Left renal cortex interstitium (tissue), 4 donors: ENCODE results near the gene TNFRSF4. TPM values are rescaled to one million over a fixed set of nuclear protein-coding genes. Genes with fewer than 3 reads are reported as not detected.

ENCODE experiments used
- DNase-seq, 4 donors: peaks; one replicate each; pipeline ENCODE4 v3.0.0-alpha.2; 2013; ENCODE audit warnings: low read depth in 4 of 4, low spot score in 2 of 4, missing footprints in 1 of 4
- polyA plus RNA-seq, 4 donors: library from polyadenylated mRNA; unstranded; fragments of 120-200 nt; gene quantifications; one replicate each; pipeline ENCODE4 v1.2.1, GENCODE V29; 2013; ENCODE audit not compliant: insufficient read length in 4 of 4

TNFRSF4 gene
- polyA plus RNA-seq, 4 donors: 1.7 to 3.1 (median 2.0) TPM

- DNase-seq: no peak
Observed at GRCh38 chr1:1220197-1220596, 6.2 kb upstream of the TNFRSF4 start.

GRCh38 chr1:1219341-1219740 is 5.4 kb upstream of the TNFRSF4 start:
- no peak for DNase-seq

DNA sequence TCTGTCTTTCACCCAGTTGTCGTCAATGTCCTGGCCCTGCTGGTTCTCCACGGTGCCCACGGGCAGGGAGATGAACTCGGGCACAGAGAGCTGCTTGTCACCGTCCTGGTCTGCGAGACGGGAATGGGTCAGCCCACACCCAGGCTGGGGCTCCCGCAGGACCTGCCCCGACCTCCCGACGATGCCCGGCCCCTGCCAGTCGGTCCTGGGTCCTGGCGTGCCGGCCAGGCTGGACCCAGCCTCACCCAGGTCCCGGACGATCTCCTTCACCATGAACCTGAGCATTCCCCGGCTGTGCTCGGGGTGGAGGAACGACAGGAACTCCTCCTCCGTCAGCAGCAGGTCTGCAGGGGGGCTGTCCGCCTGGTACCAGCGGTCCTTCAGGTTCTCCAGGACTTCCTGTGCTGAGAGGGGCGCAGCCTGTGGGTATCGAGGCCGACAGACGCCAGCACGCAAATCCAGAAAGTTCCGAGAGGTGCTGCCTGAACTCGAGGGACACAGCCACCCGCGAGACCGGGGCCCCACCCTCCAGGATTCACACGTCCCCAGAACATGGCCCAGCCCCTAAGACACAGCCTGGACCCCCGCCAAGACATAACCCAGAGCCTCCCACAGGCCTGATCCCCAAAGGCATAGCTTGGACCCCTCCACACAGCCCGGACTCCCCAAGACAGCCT is 4.7 kb upstream of the TNFRSF4 start:
- no peak for DNase-seq

- DNase-seq: no peak
Observed at GRCh38 chr1:1217621-1218523, 3.9 kb upstream of the TNFRSF4 start.

DNA sequence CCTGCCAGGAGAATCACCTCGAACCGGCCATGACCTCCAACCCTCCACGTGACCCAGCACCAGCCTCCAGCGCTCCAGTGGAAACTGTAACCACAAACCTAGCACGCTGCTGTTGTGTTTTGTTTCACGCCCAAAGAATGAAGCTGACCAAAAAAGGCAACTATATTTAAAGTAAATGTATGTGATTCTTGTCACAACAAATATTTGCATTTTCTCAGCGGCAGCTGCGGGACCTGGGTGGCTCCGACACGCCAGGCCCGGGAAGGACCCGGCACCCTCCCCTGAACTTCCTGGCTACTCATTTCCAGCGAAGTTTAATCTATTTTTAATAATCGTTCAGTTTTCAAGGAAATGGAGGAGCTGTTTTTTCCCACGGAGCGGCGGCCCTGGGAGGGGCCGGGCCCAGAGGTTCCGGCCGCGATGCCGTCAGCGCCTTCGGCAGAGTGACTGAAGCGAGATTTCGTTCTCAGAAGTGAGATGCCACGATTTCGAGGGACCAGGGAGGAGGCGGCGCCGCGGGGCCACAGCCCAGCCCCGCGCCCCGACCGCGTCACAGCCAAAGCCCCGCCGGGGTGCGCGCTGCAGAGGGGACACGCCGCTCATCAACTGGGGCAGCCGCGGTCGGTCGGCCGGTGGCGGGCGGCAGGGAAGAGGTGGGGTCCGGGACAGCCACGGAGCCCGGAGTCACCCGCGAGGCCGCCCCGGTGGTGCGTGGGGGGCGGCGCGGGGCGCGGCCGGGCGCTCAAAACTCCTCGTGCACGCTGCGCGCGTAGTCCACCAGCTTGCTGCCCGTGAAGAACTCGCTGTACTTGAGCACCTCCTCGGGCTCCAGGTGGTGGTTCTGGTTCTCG is 3.0 kb upstream of the TNFRSF4 start:
- no peak for DNase-seq

GRCh38 chr1:1215881-1216605 is 2.1 kb upstream of the TNFRSF4 start:
- DNase-seq: no peak

GRCh38 chr1:1215080-1215676 is 1.2 kb upstream of the TNFRSF4 start:
- DNase-seq: no peak

DNA sequence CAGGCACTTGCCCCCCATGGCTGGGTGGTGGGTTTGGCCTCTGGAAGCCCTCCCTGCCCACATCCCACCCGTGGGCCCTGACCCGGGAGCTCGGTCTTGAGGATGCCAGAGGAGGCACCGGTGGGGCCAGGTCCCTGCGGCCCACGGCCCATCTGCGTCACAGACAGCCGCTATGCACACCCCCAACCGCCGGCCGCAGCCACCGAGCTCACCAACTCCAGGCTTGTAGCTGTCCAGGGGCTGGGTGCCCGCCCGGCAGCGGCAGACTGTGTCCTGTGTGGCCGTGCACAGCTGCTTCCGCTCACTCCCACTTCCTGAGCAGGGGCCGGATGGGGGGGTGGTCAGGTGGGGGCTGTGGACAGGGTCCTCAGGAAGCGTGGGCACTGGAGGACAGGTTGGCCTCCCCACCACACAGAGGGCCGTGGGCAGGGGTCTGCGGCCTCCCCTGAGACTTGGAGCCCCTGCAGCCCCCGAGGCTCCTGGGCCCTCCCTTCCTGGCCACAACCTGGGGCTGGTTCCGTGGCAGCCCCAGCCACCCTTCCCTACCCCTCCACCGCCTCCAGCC is 1.1 kb downstream of the TNFRSF4 start:
- DNase-seq: no peak

DNA sequence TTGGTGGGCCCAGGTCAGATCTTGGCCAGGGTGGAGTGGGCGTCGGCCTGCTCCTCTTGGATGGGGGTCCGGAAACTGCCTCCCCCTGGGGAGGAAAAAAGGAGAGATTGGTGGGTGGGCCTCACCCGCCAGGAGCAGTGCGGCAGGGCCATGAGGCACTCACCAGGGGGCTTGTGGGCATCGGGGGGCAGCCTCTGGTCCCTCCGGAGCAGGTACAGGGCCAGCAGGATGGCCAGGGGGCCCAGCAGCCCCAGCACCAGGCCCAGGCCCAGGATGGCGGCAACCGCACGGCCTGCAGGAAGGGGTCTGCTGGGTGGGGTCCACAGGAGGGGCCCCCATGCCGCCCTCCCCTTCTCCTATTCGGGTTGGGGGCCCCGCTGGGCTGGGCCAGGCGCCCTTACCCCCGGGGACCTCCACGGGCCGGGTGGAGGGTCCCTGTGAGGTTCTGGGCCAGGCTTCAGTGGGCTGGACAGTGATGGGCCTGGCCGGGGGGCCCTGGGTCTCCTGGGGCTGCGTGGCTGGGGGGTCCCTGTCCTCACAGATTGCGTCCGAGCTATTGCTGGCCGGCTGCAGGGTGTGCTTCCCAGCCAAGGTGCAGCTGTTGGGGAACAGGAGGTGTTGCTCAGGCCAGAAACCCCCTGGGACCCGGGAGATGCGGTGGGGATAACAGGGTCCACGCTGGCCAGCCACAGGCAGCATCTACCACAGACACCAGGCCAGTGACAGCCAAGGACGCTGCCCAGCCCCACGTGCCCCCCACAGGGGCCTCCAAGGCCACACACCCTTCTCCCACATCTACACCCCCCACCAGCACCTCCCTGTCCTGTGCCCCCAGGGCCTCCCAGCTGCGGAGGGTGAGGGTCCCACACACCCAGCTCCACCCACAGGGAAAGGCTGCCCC is 2.2 kb downstream of the TNFRSF4 start:
- no peak for DNase-seq

GRCh38 chr1:1210726-1211540 is 3.0 kb downstream of the TNFRSF4 start:
- no peak for DNase-seq

DNA sequence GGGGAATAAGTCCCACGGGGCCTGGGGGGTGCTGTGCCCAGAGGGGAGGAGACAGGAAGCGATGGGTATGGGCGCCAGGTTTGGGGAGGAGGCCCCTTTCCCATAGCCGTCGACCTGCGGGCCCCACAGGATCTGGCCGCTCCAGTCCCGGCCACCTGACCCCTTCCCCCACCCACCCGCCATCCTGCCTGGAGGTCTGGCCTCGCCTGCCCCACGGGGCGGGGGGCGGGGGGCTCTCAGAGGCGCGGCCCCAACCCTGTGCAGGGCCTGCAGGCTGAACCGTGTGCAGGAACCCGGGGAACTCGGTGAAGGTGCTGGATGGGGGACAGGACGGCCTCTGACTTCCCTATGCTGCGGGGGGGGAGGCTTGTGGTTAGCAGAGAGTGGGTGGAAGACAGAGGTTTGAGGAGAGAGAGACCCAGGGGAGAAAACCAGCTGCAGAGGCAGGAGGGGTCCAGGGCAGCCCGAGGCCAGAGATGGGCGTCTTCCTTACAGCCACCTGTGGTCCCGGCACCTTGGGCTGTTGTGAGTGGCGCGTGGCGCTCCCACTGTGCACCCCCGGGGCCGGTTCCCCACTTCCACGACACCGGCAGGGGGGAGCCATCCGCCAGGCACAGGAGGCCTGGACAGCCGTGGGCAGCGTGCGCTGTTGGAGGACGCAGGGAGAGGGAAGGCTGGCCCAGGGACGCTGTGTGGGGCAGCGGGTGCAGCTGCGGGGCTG is 5.1 kb downstream of the TNFRSF4 start:
- no peak for DNase-seq

GRCh38 chr1:1207571-1207892 is 6.4 kb downstream of the TNFRSF4 start:
- DNase-seq: no peak

DNA sequence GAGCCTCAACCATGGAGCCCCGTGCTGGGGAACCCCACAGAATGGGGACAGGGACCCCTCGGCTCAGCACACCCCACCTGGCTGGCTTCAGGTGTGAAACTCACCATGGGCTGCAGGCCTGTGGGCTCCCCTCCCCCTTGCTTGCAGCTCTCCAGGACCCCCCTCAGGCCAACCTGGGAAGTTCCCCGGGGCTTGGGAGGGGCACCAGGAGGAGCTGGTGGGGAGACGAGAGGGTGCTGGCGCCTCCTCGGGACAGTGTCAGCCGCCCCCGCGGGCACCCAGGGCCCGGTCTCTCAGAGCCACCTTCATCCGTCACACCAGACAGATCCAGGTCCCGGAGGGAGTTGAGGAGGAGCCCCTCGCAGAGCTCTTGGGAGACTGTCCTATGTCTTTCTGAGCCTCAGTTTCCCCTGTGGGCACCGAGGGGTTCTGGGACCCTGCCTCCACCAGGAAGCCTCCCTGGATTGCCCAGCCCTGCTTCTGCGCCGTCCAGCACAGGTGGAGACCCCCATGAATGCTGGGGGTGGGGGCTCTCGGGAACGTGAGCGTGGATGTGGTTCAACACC is 6.9 kb downstream of the TNFRSF4 start:
- DNase-seq: no peak

- DNase-seq: no peak
Observed at GRCh38 chr1:1206376-1206965, 7.5 kb downstream of the TNFRSF4 start, which contains the start of gene TNFRSF18. Gene TNFRSF18, minus strand, starts transcription at chr1:1206592. Its CDS starts 21 bp downstream, at chr1:1206571.

DNA sequence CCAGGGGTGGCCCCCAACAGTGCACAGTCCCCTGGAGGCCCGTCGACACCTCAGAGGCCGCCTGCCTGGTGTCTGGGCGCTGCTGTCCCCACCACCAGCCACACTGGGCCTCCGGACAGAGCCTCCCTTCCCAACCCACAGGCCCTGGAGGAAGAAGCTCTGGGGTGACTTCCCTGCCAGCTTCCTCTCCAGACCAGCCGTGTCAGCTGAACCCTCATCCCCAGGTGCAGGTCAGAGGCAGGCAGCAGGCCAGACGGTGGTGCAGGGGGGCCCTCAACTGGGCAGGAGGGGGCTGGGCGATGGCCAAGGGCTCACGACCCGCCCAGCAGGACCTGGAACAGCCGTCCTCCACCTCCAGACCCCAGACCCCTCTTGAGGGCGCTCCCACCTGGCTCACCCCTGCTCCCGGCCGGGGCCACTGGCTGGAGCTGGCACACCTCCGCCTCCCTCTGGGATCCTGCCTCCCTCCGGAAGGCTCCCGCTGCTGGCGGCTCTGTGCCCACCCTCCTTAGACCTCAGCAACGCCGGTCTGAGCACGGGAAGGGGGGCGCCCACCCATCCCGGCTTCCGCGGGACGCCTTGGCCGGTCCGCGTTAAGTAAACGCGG is 8.1 kb downstream of the TNFRSF4 start:
- DNase-seq: no peak
